ENCODE results near the gene NPY4R2.
"Not testable (repeated sequence)": the region's sequence is repeated elsewhere in the genome, so short reads cannot be mapped to it uniquely, and the experiment has no call there.

- TF ChIP-seq, protein P1, sequence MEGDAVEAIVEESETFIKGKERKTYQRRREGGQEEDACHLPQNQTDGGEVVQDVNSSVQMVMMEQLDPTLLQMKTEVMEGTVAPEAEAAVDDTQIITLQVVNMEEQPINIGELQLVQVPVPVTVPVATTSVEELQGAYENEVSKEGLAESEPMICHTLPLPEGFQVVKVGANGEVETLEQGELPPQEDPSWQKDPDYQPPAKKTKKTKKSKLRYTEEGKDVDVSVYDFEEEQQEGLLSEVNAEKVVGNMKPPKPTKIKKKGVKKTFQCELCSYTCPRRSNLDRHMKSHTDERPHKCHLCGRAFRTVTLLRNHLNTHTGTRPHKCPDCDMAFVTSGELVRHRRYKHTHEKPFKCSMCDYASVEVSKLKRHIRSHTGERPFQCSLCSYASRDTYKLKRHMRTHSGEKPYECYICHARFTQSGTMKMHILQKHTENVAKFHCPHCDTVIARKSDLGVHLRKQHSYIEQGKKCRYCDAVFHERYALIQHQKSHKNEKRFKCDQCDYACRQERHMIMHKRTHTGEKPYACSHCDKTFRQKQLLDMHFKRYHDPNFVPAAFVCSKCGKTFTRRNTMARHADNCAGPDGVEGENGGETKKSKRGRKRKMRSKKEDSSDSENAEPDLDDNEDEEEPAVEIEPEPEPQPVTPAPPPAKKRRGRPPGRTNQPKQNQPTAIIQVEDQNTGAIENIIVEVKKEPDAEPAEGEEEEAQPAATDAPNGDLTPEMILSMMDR (IDR thresholded peaks at IDR 0.05), result not testable (repeated sequence)
- not testable (repeated sequence) for TF ChIP-seq POLR2A (IDR thresholded peaks at IDR 0.05)
Observed at GRCh38 chr10:47972077-47972476, 53.6 kb downstream of the NPY4R2 start.

Measured in Peyer's patch (tissue), 4 donors.